ENCODE measurements around the gene TPX2. TPM values are rescaled to one million over a fixed set of nuclear protein-coding genes. Genes with fewer than 3 reads are reported as not detected.

The TPX2 gene
- polyA plus RNA-seq, 2 of the 4 experiments (the other 2 are of a cell fraction): 92.9 TPM

DNA sequence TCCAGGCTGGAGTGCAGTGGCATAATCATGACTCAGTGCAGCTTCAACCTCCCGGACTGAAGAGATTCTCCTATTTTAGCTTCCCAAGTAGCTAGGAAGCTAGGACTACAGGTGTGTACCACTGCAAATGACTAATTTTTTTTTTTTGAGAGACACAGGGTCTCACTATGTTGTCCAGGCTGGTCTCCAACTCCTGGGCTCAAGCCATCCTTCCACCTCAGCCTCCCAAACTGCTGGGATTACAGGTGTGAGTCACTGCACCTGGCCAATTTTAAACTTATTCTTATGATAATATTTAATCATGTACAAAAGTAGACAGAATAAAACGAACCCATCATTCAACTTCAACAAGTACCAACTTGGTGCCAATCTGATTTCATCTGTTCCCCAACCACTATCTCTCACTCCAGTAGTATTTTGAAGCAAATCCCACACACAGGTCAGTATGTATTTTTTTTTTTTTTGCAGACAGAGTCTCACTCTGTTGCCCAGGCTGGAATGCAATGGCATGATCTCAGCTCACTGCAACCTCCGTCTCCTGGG is 48.9 kb upstream of the TPX2 start:
- Histone ChIP-seq H3K4me3 (no peak overlapping the region), H3K4me1 (peaks cover 94% of the 10 kb centered on the region), H3K4me2 (no peak overlapping the region), H3K9me3 (no peaks in the 10 kb centered on the region), H3K27ac (peak overlapping the region; percentile 25 to 95; a peak in 4 of 6 replicates)
- 77% methylated on average over 3 of the region's 3 CpGs for WGBS (ENCODE audit: missing lambda C conversion rate)
- DNase-seq (ENCODE audit: low read depth in 1 of 2, low spot score in 1 of 2): no peak
- POLR2A ChIA-PET: no interaction called here
- no peak for ATAC-seq
- no peak for FAIRE-seq
- CTCF ChIA-PET: interaction anchor here (0.7 to 13.2 kb wide), 6 partner anchors 27 to 61 kb away, joined by 3 to 159 read pairs (median 4); partner anchors contain the start of gene BCL2L1
- TF ChIP-seq FOXS1 (CRISPR knock-in tag; IDR thresholded peaks at IDR 0.05): no peak
- no peak for TF ChIP-seq NPAS2 (CRISPR knock-in tag; IDR thresholded peaks at IDR 0.05; ENCODE audit: borderline replicate concordance)
- TF ChIP-seq KDM5A (IDR thresholded peaks at IDR 0.05): no peak
- TF ChIP-seq, protein P1, sequence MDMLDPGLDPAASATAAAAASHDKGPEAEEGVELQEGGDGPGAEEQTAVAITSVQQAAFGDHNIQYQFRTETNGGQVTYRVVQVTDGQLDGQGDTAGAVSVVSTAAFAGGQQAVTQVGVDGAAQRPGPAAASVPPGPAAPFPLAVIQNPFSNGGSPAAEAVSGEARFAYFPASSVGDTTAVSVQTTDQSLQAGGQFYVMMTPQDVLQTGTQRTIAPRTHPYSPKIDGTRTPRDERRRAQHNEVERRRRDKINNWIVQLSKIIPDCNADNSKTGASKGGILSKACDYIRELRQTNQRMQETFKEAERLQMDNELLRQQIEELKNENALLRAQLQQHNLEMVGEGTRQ (IDR thresholded peaks at IDR 0.05): no peak
- TF ChIP-seq, protein P2, sequence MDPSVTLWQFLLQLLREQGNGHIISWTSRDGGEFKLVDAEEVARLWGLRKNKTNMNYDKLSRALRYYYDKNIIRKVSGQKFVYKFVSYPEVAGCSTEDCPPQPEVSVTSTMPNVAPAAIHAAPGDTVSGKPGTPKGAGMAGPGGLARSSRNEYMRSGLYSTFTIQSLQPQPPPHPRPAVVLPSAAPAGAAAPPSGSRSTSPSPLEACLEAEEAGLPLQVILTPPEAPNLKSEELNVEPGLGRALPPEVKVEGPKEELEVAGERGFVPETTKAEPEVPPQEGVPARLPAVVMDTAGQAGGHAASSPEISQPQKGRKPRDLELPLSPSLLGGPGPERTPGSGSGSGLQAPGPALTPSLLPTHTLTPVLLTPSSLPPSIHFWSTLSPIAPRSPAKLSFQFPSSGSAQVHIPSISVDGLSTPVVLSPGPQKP (IDR thresholded peaks at IDR 0.05; ENCODE audit: low read depth, low read length): no peak
- TF ChIP-seq CHD4 (IDR thresholded peaks at IDR 0.05; ENCODE audit: borderline replicate concordance): no peak
- TF ChIP-seq, protein P3, sequence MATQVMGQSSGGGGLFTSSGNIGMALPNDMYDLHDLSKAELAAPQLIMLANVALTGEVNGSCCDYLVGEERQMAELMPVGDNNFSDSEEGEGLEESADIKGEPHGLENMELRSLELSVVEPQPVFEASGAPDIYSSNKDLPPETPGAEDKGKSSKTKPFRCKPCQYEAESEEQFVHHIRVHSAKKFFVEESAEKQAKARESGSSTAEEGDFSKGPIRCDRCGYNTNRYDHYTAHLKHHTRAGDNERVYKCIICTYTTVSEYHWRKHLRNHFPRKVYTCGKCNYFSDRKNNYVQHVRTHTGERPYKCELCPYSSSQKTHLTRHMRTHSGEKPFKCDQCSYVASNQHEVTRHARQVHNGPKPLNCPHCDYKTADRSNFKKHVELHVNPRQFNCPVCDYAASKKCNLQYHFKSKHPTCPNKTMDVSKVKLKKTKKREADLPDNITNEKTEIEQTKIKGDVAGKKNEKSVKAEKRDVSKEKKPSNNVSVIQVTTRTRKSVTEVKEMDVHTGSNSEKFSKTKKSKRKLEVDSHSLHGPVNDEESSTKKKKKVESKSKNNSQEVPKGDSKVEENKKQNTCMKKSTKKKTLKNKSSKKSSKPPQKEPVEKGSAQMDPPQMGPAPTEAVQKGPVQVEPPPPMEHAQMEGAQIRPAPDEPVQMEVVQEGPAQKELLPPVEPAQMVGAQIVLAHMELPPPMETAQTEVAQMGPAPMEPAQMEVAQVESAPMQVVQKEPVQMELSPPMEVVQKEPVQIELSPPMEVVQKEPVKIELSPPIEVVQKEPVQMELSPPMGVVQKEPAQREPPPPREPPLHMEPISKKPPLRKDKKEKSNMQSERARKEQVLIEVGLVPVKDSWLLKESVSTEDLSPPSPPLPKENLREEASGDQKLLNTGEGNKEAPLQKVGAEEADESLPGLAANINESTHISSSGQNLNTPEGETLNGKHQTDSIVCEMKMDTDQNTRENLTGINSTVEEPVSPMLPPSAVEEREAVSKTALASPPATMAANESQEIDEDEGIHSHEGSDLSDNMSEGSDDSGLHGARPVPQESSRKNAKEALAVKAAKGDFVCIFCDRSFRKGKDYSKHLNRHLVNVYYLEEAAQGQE (IDR thresholded peaks at IDR 0.05): no peak
- no peak for TF ChIP-seq ESRRA (IDR thresholded peaks at IDR 0.05; ENCODE audit: borderline replicate concordance, low read length)
- TF ChIP-seq, protein P4, sequence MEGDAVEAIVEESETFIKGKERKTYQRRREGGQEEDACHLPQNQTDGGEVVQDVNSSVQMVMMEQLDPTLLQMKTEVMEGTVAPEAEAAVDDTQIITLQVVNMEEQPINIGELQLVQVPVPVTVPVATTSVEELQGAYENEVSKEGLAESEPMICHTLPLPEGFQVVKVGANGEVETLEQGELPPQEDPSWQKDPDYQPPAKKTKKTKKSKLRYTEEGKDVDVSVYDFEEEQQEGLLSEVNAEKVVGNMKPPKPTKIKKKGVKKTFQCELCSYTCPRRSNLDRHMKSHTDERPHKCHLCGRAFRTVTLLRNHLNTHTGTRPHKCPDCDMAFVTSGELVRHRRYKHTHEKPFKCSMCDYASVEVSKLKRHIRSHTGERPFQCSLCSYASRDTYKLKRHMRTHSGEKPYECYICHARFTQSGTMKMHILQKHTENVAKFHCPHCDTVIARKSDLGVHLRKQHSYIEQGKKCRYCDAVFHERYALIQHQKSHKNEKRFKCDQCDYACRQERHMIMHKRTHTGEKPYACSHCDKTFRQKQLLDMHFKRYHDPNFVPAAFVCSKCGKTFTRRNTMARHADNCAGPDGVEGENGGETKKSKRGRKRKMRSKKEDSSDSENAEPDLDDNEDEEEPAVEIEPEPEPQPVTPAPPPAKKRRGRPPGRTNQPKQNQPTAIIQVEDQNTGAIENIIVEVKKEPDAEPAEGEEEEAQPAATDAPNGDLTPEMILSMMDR (IDR thresholded peaks at IDR 0.05): no peak
- TF ChIP-seq KDM1A (IDR thresholded peaks at IDR 0.05; ENCODE audit: low read depth): no peak
- no peak for TF ChIP-seq POLR2AphosphoS2 (conservative IDR thresholded peaks at IDR 0.05; ENCODE audit: low read length)
- no peak for TF ChIP-seq MAZ (IDR thresholded peaks at IDR 0.05; ENCODE audit: borderline replicate concordance, low read depth, low read length)
- no peak for TF ChIP-seq ZFP36 (IDR thresholded peaks at IDR 0.05; ENCODE audit: borderline replicate concordance, partially characterized antibody)
- TF ChIP-seq HOXB5 (CRISPR knock-in tag; IDR thresholded peaks at IDR 0.05): no peak
- no peak for TF ChIP-seq NFE2L2 (conservative IDR thresholded peaks at IDR 0.05; ENCODE audit: low read length)
- no peak for TF ChIP-seq RAD21 (conservative IDR thresholded peaks at IDR 0.05 in 1 of 2, IDR thresholded peaks at IDR 0.05 in 1 of 2)
- TF ChIP-seq RNF2 (IDR thresholded peaks at IDR 0.05; ENCODE audit: borderline replicate concordance, low read depth): no peak
- TF ChIP-seq, protein P5, sequence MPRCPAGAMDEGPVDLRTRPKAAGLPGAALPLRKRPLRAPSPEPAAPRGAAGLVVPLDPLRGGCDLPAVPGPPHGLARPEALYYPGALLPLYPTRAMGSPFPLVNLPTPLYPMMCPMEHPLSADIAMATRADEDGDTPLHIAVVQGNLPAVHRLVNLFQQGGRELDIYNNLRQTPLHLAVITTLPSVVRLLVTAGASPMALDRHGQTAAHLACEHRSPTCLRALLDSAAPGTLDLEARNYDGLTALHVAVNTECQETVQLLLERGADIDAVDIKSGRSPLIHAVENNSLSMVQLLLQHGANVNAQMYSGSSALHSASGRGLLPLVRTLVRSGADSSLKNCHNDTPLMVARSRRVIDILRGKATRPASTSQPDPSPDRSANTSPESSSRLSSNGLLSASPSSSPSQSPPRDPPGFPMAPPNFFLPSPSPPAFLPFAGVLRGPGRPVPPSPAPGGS (IDR thresholded peaks at IDR 0.05): no peak
- TF ChIP-seq TFCP2L1 (CRISPR knock-in tag; IDR thresholded peaks at IDR 0.05): no peak
- no peak for TF ChIP-seq FOSL2 (IDR thresholded peaks at IDR 0.05)
- no peak for TF ChIP-seq FOSL2 (CRISPR knock-in tag; IDR thresholded peaks at IDR 0.05)
